Measurements from ENCODE around the gene RABEPK.
"Not testable (repeated sequence)": the region's sequence is repeated elsewhere in the genome, so short reads cannot be mapped to it uniquely, and the experiment has no call there.

Gene RABEPK

GRCh38 chr9:125235804-125236519 is 35.6 kb downstream of the RABEPK start:
- Histone ChIP-seq H3K79me2 (ENCODE audit: insufficient read depth, low read length) (peaks cover 63% of the 10 kb centered on the region), H4K20me1 (ENCODE audit: insufficient read depth, low read length, poor library complexity, severe bottlenecking) (peaks cover 67% of the 10 kb centered on the region), H3F3A (ENCODE audit: low read depth) (peaks cover 15% of the 10 kb centered on the region), H3K4me1 (ENCODE audit: insufficient read depth, low read length, poor library complexity, severe bottlenecking) (peaks cover 45% of the 10 kb centered on the region), H3K4me2 (ENCODE audit: low read depth, low read length, poor library complexity, severe bottlenecking) (peak overlapping the region; percentile 88), H3K9me3 (ENCODE audit: insufficient read depth, low read depth, low read length) (no peaks in the 10 kb centered on the region), H3K9me2 (replicated peaks; ENCODE audit: low read depth, low read length) (no peaks in the 10 kb centered on the region), H3K36me3 (ENCODE audit: insufficient read depth, low read length) (peaks cover 64% of the 10 kb centered on the region), H3K4me3 (ENCODE audit: low read length, poor library complexity, severe bottlenecking) (peak overlapping the region; percentile 98), H3K9ac (ENCODE audit: low read depth, low read length, poor library complexity, severe bottlenecking) (peak overlapping the region; percentile 99), H2AFZ (ENCODE audit: low read length) (no peak overlapping the region), H3K27me3 (ENCODE audit: insufficient read depth, low read length, poor library complexity, severe bottlenecking) (no peaks in the 10 kb centered on the region)
- TF ChIP-seq EZH2phosphoT487 (IDR thresholded peaks at IDR 0.05; ENCODE audit: borderline replicate concordance): no peak
- TF ChIP-seq CTCF (conservative IDR thresholded peaks at IDR 0.05; ENCODE audit: low read length): no peak

- Histone ChIP-seq H3K79me2 (ENCODE audit: insufficient read depth, low read length) (peaks cover 65% of the 10 kb centered on the region), H4K20me1 (ENCODE audit: insufficient read depth, low read length, poor library complexity, severe bottlenecking) (peaks cover 67% of the 10 kb centered on the region), H3K36me3 (ENCODE audit: insufficient read depth, low read length) (peaks cover 64% of the 10 kb centered on the region), H3K4me1 (ENCODE audit: insufficient read depth, low read length, poor library complexity, severe bottlenecking) (peaks cover 45% of the 10 kb centered on the region), H3F3A (ENCODE audit: low read depth) (peaks cover 15% of the 10 kb centered on the region), H3K9ac (ENCODE audit: low read depth, low read length, poor library complexity, severe bottlenecking) (peak overlapping the region; percentile 99), H3K4me2 (ENCODE audit: low read depth, low read length, poor library complexity, severe bottlenecking) (peak overlapping the region; percentile 88), H3K4me3 (ENCODE audit: low read length, poor library complexity, severe bottlenecking) (peak overlapping the region; percentile 98)
- not testable (repeated sequence) for H3K9me3 ChIP-seq (ENCODE audit: insufficient read depth, low read depth, low read length); H3K27me3 ChIP-seq (ENCODE audit: insufficient read depth, low read length, poor library complexity, severe bottlenecking); H3K9me2 ChIP-seq (replicated peaks; ENCODE audit: low read depth, low read length); H2AFZ ChIP-seq (ENCODE audit: low read length)
These were observed 36.3 kb downstream of the RABEPK start for GRCh38 chr9:125236520-125237159.

- H4K20me1 ChIP-seq (ENCODE audit: insufficient read depth, low read length, poor library complexity, severe bottlenecking): peaks cover 67% of the 10 kb centered on the region
- peaks cover 15% of the 10 kb centered on the region for H3F3A ChIP-seq (ENCODE audit: low read depth)
- peaks cover 73% of the 10 kb centered on the region for H3K79me2 ChIP-seq (ENCODE audit: insufficient read depth, low read length)
- TF ChIP-seq EZH2phosphoT487 (IDR thresholded peaks at IDR 0.05; ENCODE audit: borderline replicate concordance): no peak
- no peak for TF ChIP-seq CTCF (conservative IDR thresholded peaks at IDR 0.05; ENCODE audit: low read length)
- peaks cover 53% of the 10 kb centered on the region for H3K4me1 ChIP-seq (ENCODE audit: insufficient read depth, low read length, poor library complexity, severe bottlenecking)
- no peaks in the 10 kb centered on the region for H3K27me3 ChIP-seq (ENCODE audit: insufficient read depth, low read length, poor library complexity, severe bottlenecking)
- no peak overlapping the region for H2AFZ ChIP-seq (ENCODE audit: low read length)
- peak overlapping the region; percentile 99 for H3K9ac ChIP-seq (ENCODE audit: low read depth, low read length, poor library complexity, severe bottlenecking)
- H3K4me2 ChIP-seq (ENCODE audit: low read depth, low read length, poor library complexity, severe bottlenecking): peak overlapping the region; percentile 88
- no peaks in the 10 kb centered on the region for H3K9me3 ChIP-seq (ENCODE audit: insufficient read depth, low read depth, low read length)
- peak overlapping the region; percentile 98 for H3K4me3 ChIP-seq (ENCODE audit: low read length, poor library complexity, severe bottlenecking)
- H3K9me2 ChIP-seq (replicated peaks; ENCODE audit: low read depth, low read length): no peaks in the 10 kb centered on the region
- peaks cover 63% of the 10 kb centered on the region for H3K36me3 ChIP-seq (ENCODE audit: insufficient read depth, low read length)
These were observed 38.0 kb downstream of the RABEPK start for GRCh38 chr9:125238127-125238914.

Data from Loucy (cell line).